Panc1 (cell line): ENCODE results near the gene ACLY. TPM values are rescaled to one million over a fixed set of nuclear protein-coding genes. Genes with fewer than 3 reads are reported as not detected.

ENCODE experiments used
- ATAC-seq: fragments of 200-7000 bp; cut with Tn5 transposase; 2 replicates; pipeline ENCODE4 v1.9.1; 2020; ENCODE audit warnings: mild to moderate bottlenecking, moderate library complexity
- BruUV-seq: library from RNA; stranded (reverse); fragments of 400-500 nt; replicated peaks from 2 replicates; lab custom pipeline; 2021; lab: Mats Ljungman, UMichigan
- CTCF ChIA-PET: fragments of 300-600 bp; sonication (Branson Sonifier 250); formaldehyde crosslinking; loops from one replicate; lab custom pipeline; 2022; ENCODE audit warnings: antibody characterized with exemption; lab: Charles Lee
- POLR2A ChIA-PET: fragments of 300-600 bp; sonication (Branson Sonifier 250); formaldehyde crosslinking; loops from one replicate; lab custom pipeline; 2022; ENCODE audit warnings: antibody characterized with exemption; lab: Charles Lee
- DNase-seq: peaks from one replicate; pipeline ENCODE4 v3.0.0-alpha.2; 2010; ENCODE audit warnings: low read depth, low spot score
- H3K27ac ChIP-seq: 2 replicates; pipeline ENCODE4 v1.5.1; 2011; ENCODE audit warnings: mild to moderate bottlenecking, low read length, inconsistent platforms
- H3K27me3 ChIP-seq: fragments of 200-500 bp; sonication (Bioruptor generic); 2 replicates; pipeline ENCODE4 v1.6.0; 2014; ENCODE audit warnings: low read length, inconsistent platforms; ENCODE audit not compliant: control insufficient read depth, insufficient read depth
- H3K36me3 ChIP-seq: fragments of 200-500 bp; sonication (Bioruptor generic); 2 replicates; pipeline ENCODE4 v1.5.1; 2014; ENCODE audit warnings: inconsistent platforms, mild to moderate bottlenecking, low read length, moderate library complexity; ENCODE audit not compliant: control insufficient read depth, insufficient read depth
- H3K4me1 ChIP-seq: 2 replicates; pipeline ENCODE4 v1.5.1; 2011; ENCODE audit warnings: inconsistent platforms, mild to moderate bottlenecking, low read length, moderate library complexity; ENCODE audit not compliant: control insufficient read depth, insufficient read depth
- H3K4me3 ChIP-seq, 2 experiments: 2 replicates each; pipeline ENCODE4 v1.5.1; 2011 to 2012; ENCODE audit warnings: low read depth in 2 of 2, low read length in 2 of 2, mild to moderate bottlenecking in 2 of 2, inconsistent platforms in 1 of 2, moderate library complexity in 1 of 2
- H3K9me3 ChIP-seq: fragments of 200-500 bp; sonication (Bioruptor generic); 2 replicates; pipeline ENCODE4 v1.5.1; 2014; ENCODE audit warnings: low read depth, mild to moderate bottlenecking, inconsistent platforms, low read length, moderate library complexity; ENCODE audit not compliant: control insufficient read depth, insufficient read depth
- POLR2AphosphoS5 ChIP-seq: IDR thresholded peaks from 2 replicates; pipeline ENCODE4 v1.6.1; 2012; ENCODE audit warnings: mild to moderate bottlenecking, low read depth, low read length, moderate library complexity
- SIN3A ChIP-seq: IDR thresholded peaks from 2 replicates; pipeline ENCODE4 v1.6.1; 2012; ENCODE audit warnings: low read depth, mild to moderate bottlenecking, low read length, moderate library complexity, borderline replicate concordance; ENCODE audit not compliant: insufficient read depth
- TCF7L2 ChIP-seq: IDR thresholded peaks from 2 replicates; pipeline ENCODE4 v1.6.1; 2011; ENCODE audit warnings: mild to moderate bottlenecking, low read depth, low read length, inconsistent platforms
- in situ Hi-C: cut with HindIII; loops from 2 replicates; pipeline ENCODE4 v1.10.0; 2016; ENCODE audit warnings: low sequenced_read_pairs, low pct_unique_long_range_greater_than_20kb
- intact Hi-C: fragments of 100-400 bp; cut with micrococcal nuclease; formaldehyde crosslinking; loops from one replicate; pipeline ENCODE4 v1.10.0; 2022; ENCODE audit not compliant: unreplicated experiment
- total RNA-seq: library from RNA; stranded (reverse); gene quantifications from one replicate; pipeline ENCODE4 v1.2.1, GENCODE V29; 2021; ENCODE audit not compliant: unreplicated experiment
- TF ChIP-seq, protein P1 (sequence below), 2 experiments: IDR thresholded peaks; 2 replicates each; pipeline ENCODE4 v1.6.1; 2011 to 2012; ENCODE audit warnings: low read depth in 2 of 2, control low read depth in 1 of 2, low read length in 1 of 2, mild to moderate bottlenecking in 1 of 2, moderate library complexity in 1 of 2; ENCODE audit not compliant: insufficient read depth in 1 of 2
- TF ChIP-seq, protein P2 (sequence below): fragments of 450-650 bp; IDR thresholded peaks from 2 replicates; pipeline ENCODE4 v1.5.1; 2017; ENCODE audit warnings: mild to moderate bottlenecking

Gene ACLY
- total RNA-seq, 1 experiment from 2014 or later, result 225 TPM

DNA sequence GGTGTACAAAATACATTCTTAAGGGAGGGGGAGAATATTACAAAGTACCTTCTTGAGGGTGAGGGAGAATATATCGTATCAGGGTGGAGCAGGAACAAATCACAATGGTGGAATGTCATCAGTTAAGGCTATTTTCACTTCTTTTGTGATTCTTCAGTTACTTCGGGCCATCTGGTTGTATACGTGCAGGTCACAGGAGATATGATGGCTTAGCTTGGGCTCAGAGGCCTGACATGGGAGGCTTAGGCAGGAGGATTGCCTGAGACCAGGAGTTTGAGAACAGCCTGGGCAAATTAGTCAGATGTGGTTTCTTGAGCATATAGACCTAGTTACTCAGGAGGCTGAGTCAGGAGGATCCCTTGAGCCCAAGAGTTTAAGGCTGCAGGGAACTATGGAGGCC is 24.7 kb upstream of the ACLY start:
- H3K27ac ChIP-seq, result no peak overlapping the region
- H3K4me1 ChIP-seq, result no peaks in the 10 kb centered on the region
- ChIA-PET CTCF (no interaction called here), POLR2A (no interaction called here)
- no peaks in the 10 kb centered on the region for H3K36me3 ChIP-seq
- H3K27me3 ChIP-seq, result no peaks in the 10 kb centered on the region
- DNase-seq (no peak), ATAC-seq (no peak)
- TF ChIP-seq SIN3A (no peak), POLR2AphosphoS5 (no peak)
- TF ChIP-seq, protein P1, sequence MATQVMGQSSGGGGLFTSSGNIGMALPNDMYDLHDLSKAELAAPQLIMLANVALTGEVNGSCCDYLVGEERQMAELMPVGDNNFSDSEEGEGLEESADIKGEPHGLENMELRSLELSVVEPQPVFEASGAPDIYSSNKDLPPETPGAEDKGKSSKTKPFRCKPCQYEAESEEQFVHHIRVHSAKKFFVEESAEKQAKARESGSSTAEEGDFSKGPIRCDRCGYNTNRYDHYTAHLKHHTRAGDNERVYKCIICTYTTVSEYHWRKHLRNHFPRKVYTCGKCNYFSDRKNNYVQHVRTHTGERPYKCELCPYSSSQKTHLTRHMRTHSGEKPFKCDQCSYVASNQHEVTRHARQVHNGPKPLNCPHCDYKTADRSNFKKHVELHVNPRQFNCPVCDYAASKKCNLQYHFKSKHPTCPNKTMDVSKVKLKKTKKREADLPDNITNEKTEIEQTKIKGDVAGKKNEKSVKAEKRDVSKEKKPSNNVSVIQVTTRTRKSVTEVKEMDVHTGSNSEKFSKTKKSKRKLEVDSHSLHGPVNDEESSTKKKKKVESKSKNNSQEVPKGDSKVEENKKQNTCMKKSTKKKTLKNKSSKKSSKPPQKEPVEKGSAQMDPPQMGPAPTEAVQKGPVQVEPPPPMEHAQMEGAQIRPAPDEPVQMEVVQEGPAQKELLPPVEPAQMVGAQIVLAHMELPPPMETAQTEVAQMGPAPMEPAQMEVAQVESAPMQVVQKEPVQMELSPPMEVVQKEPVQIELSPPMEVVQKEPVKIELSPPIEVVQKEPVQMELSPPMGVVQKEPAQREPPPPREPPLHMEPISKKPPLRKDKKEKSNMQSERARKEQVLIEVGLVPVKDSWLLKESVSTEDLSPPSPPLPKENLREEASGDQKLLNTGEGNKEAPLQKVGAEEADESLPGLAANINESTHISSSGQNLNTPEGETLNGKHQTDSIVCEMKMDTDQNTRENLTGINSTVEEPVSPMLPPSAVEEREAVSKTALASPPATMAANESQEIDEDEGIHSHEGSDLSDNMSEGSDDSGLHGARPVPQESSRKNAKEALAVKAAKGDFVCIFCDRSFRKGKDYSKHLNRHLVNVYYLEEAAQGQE (IDR thresholded peaks at IDR 0.05; ENCODE audit: insufficient read depth in 1 of 2, low read depth in 2 of 2, low read length in 1 of 2), result no peak
- in situ Hi-C loops (no loop called here), intact Hi-C loops (no loop called here)
- BruUV-seq, result no TSS peak
- H3K4me3 ChIP-seq, result no peak overlapping the region
- no peaks in the 10 kb centered on the region for H3K9me3 ChIP-seq

DNA sequence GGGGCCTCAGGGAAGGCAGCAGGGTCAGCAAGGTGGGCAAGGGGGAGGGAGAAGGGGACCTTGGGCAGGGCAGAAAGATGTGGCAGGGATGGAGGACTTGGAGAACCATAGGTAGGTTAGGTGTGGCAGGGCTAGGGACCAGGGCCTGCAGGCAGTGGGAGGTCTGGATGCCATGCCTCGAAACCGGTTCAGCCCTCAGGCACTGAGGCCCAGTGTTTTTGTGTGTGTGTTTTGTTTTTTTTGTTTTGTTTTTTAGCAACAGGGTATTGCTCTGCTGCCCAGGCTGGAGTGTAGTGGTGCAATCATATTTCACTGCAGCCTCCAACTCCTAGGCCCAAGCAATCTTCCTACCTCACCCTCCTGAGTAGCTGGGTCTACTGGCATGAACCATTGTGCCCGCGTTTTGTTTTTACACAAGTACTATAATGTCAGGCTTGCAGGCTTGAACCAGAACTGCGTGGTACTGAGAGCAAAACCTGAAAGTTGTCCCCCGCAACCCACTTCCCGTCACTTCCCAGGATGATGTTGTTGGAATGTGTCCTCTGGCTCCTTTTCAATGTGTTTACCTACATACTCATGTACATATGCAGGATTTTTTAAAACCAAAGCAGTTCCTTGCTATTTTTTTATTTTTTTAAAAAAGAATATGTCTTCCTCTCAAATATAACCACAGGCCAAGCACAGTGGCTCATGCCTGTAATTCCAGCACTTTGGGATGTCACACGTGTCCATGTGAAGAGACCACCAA is 24.0 kb upstream of the ACLY start:
- no peaks in the 10 kb centered on the region for H3K36me3 ChIP-seq
- H3K27ac ChIP-seq, result no peak overlapping the region
- DNase-seq (no peak), ATAC-seq (no peak)
- H3K4me3 ChIP-seq, result no peak overlapping the region
- ChIA-PET POLR2A (interaction anchor here (0.6 kb wide), 1 partner anchor 31 kb away, joined by 4 read pairs; no protein-coding TSS in a partner anchor), CTCF (no interaction called here)
- no peaks in the 10 kb centered on the region for H3K4me1 ChIP-seq
- no peak for TF ChIP-seq SIN3A
- no peak for TF ChIP-seq POLR2AphosphoS5
- TF ChIP-seq, protein P2, sequence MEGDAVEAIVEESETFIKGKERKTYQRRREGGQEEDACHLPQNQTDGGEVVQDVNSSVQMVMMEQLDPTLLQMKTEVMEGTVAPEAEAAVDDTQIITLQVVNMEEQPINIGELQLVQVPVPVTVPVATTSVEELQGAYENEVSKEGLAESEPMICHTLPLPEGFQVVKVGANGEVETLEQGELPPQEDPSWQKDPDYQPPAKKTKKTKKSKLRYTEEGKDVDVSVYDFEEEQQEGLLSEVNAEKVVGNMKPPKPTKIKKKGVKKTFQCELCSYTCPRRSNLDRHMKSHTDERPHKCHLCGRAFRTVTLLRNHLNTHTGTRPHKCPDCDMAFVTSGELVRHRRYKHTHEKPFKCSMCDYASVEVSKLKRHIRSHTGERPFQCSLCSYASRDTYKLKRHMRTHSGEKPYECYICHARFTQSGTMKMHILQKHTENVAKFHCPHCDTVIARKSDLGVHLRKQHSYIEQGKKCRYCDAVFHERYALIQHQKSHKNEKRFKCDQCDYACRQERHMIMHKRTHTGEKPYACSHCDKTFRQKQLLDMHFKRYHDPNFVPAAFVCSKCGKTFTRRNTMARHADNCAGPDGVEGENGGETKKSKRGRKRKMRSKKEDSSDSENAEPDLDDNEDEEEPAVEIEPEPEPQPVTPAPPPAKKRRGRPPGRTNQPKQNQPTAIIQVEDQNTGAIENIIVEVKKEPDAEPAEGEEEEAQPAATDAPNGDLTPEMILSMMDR, result no peak
- TF ChIP-seq, protein P1 (IDR thresholded peaks at IDR 0.05; ENCODE audit: insufficient read depth in 1 of 2, low read depth in 2 of 2, low read length in 1 of 2), result no peak
- no peak for TF ChIP-seq TCF7L2
- H3K27me3 ChIP-seq, result no peaks in the 10 kb centered on the region
- H3K9me3 ChIP-seq, result no peaks in the 10 kb centered on the region
- intact Hi-C loops, result no loop called here
- in situ Hi-C loops, result no loop called here
- no TSS peak for BruUV-seq
